Hepatocyte (in vitro differentiated cells): ENCODE measurements around the gene CROT. TPM values are rescaled to one million over a fixed set of nuclear protein-coding genes. Genes with fewer than 3 reads are reported as not detected.

Experiments used
- DNase-seq: peaks from one replicate; pipeline ENCODE4 v3.0.0-alpha.2; 2016; ENCODE audit warnings: low spot score
- H2AFZ ChIP-seq: fragments of 200-600 bp; sonication (generic); 2 replicates; pipeline ENCODE4 v1.6.0; 2016; ENCODE audit warnings: antibody characterized with exemption, mild to moderate bottlenecking
- H3K27ac ChIP-seq: fragments of 200-600 bp; sonication (generic); 2 replicates; pipeline ENCODE4 v1.5.1; 2016; ENCODE audit warnings: mild to moderate bottlenecking
- H3K27me3 ChIP-seq: fragments of 200-600 bp; sonication (generic); 2 replicates; pipeline ENCODE4 v1.6.1; 2016
- H3K36me3 ChIP-seq: fragments of 200-600 bp; sonication (generic); replicated peaks from 2 replicates; pipeline ENCODE4 v1.5.1; 2016; ENCODE audit warnings: low read depth; ENCODE audit not compliant: insufficient read depth
- H3K4me1 ChIP-seq: fragments of 200-600 bp; sonication (generic); 2 replicates; pipeline ENCODE4 v1.5.1; 2016; ENCODE audit warnings: mild to moderate bottlenecking, moderate library complexity; ENCODE audit not compliant: insufficient read depth
- H3K4me2 ChIP-seq: fragments of 200-600 bp; sonication (generic); 2 replicates; pipeline ENCODE4 v1.6.0; 2016
- H3K4me3 ChIP-seq: fragments of 200-600 bp; sonication (generic); 2 replicates; pipeline ENCODE4 v1.5.1; 2016; ENCODE audit warnings: mild to moderate bottlenecking
- H3K79me2 ChIP-seq: fragments of 200-600 bp; sonication (generic); 2 replicates; pipeline ENCODE4 v1.6.0; 2017; ENCODE audit warnings: mild to moderate bottlenecking
- H3K9me2 ChIP-seq: fragments of 200-600 bp; sonication (generic); replicated peaks from 2 replicates; pipeline ENCODE4 v1.6.0; 2017; ENCODE audit warnings: mild to moderate bottlenecking; ENCODE audit not compliant: insufficient read depth
- H3K9me3 ChIP-seq: fragments of 200-600 bp; sonication (generic); 2 replicates; pipeline ENCODE4 v1.5.1; 2016; ENCODE audit warnings: low read depth, mild to moderate bottlenecking
- H4K20me1 ChIP-seq: fragments of 200-600 bp; sonication (generic); 2 replicates; pipeline ENCODE4 v1.6.0; 2016; ENCODE audit warnings: mild to moderate bottlenecking; ENCODE audit not compliant: insufficient read depth, poor library complexity, severe bottlenecking
- EZH2 ChIP-seq: fragments of 200-600 bp; sonication (generic); IDR thresholded peaks from 2 replicates; pipeline ENCODE4 v1.6.1; 2016; ENCODE audit warnings: antibody characterized with exemption, mild to moderate bottlenecking, borderline replicate concordance
- EZH2phosphoT487 ChIP-seq: fragments of 200-600 bp; sonication (generic); IDR thresholded peaks from one replicate; pipeline ENCODE4 v1.6.1; 2018; ENCODE audit warnings: antibody characterized with exemption, mild to moderate bottlenecking, low read depth, moderate library complexity; ENCODE audit not compliant: unreplicated experiment, severe bottlenecking
- WGBS: methylation state at CpG from one replicate; pipeline ENCODE4 v1.1.6; 2016; ENCODE audit warnings: low lambda C conversion rate; ENCODE audit errors: missing lambda C conversion rate; 5-methylcytosine and 5-hydroxymethylcytosine counted together
- polyA plus RNA-seq: library from polyadenylated mRNA; unstranded; fragments of >200 nt; fragmentation: Nextera tagmentation; extraction: Ambion mirVana; gene quantifications from 2 replicates; pipeline ENCODE4 v1.2.1, GENCODE V29; 2016
- total RNA-seq: library from RNA; depleted of rRNA; stranded (reverse); fragments of >200 nt; gene quantifications from 2 replicates; pipeline ENCODE4 v1.2.3, GENCODE V29; 2014
- TF ChIP-seq, protein P1 (sequence below): fragments of 200-600 bp; sonication (generic); IDR thresholded peaks from 2 replicates; pipeline ENCODE4 v1.5.1; 2016; ENCODE audit warnings: antibody characterized with exemption, mild to moderate bottlenecking; ENCODE audit not compliant: poor library complexity

CROT gene
- total and polyA plus RNA-seq, 2 experiments from 2014 or later: 25.7 to 57.4 TPM

DNA sequence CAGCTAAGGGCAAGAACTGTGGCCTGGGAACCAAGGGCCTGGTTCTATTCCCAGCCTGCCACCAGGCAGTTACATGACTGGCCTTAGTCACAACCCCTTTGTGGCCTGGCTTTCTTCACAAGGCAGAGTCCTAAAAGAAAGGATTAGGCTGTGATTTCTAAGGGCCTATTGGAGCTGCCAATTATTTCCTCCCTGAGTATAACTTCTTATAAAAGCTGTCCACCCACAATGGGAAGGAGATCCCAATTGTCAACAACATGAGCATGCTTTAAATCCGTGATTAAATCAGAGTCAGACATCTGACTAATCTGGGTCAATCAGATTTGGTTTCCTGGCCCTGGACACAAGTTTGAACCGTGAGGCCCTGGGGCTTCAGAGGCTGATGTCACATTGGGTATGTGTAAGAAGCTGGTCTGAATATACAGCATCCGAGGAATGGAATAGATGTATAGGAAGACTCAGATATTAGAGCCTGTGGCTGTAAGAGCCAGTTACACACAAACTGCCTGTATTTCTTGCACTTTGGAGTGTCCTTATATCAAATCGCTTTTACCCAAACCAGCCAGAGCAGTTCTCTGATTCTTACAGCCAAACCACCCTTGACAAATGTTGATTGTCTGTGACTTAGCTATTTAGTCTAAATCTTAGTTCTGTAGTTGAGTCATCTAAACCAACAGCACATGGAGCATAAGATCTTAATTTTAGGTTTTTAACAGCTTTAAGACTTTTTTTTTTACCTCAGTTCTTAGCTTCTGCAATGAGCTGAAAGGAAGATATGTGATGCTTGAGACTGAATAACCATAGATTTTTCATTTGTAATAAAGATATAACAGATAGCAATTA is 68.7 kb downstream of the CROT start:
- Histone ChIP-seq H2AFZ (no peak overlapping the region), H3K4me1 (peaks cover 29% of the 10 kb centered on the region), H3K9me2 (no peaks in the 10 kb centered on the region), H3K9me3 (no peaks in the 10 kb centered on the region), H3K27me3 (no peaks in the 10 kb centered on the region), H3K4me2 (no peak overlapping the region), H3K79me2 (no peaks in the 10 kb centered on the region), H3K27ac (peak overlapping the region; percentile 74), H3K4me3 (no peak overlapping the region), H4K20me1 (no peaks in the 10 kb centered on the region), H3K36me3 (no peaks in the 10 kb centered on the region)
- TF ChIP-seq EZH2phosphoT487 (no peak), EZH2 (no peak)
- TF ChIP-seq, protein P1, sequence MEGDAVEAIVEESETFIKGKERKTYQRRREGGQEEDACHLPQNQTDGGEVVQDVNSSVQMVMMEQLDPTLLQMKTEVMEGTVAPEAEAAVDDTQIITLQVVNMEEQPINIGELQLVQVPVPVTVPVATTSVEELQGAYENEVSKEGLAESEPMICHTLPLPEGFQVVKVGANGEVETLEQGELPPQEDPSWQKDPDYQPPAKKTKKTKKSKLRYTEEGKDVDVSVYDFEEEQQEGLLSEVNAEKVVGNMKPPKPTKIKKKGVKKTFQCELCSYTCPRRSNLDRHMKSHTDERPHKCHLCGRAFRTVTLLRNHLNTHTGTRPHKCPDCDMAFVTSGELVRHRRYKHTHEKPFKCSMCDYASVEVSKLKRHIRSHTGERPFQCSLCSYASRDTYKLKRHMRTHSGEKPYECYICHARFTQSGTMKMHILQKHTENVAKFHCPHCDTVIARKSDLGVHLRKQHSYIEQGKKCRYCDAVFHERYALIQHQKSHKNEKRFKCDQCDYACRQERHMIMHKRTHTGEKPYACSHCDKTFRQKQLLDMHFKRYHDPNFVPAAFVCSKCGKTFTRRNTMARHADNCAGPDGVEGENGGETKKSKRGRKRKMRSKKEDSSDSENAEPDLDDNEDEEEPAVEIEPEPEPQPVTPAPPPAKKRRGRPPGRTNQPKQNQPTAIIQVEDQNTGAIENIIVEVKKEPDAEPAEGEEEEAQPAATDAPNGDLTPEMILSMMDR: no peak
- 57% methylated on average over 4 of the region's 4 CpGs for WGBS
- peak; percentile 15 for DNase-seq

DNA sequence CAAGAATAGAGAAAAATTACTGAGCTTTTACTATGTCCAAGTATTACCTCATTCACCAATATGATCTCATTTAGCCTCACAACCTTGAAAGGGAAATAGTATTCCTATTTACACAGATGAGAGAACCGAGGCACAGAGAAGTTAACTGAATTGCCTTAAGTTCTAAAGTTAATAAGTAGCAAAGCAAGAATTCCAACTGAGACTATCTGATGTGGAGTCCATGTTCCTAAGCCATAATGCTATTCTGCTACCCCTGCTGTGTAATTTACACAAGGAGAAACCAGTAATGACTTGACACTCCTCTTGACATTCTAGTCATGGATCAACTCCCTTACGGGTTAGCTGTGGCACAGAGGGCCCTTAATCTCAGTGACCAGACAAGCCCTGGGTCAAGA is 69.3 kb downstream of the CROT start:
- peak; percentile 41 for DNase-seq
- H3K4me2 ChIP-seq: no peak overlapping the region
- H3K4me1 ChIP-seq: peaks cover 29% of the 10 kb centered on the region
- H2AFZ ChIP-seq: no peak overlapping the region
- H3K79me2 ChIP-seq: no peaks in the 10 kb centered on the region
- H3K9me2 ChIP-seq: no peaks in the 10 kb centered on the region
- H3K27ac ChIP-seq: peak overlapping the region; percentile 74
- no peaks in the 10 kb centered on the region for H4K20me1 ChIP-seq
- no peaks in the 10 kb centered on the region for H3K36me3 ChIP-seq
- H3K9me3 ChIP-seq: no peaks in the 10 kb centered on the region
- no peak overlapping the region for H3K4me3 ChIP-seq
- TF ChIP-seq EZH2phosphoT487 (no peak), EZH2 (no peak)
- TF ChIP-seq, protein P1: no peak
- no peaks in the 10 kb centered on the region for H3K27me3 ChIP-seq
- WGBS: 51% methylated on average over 2 of the region's 2 CpGs

DNA sequence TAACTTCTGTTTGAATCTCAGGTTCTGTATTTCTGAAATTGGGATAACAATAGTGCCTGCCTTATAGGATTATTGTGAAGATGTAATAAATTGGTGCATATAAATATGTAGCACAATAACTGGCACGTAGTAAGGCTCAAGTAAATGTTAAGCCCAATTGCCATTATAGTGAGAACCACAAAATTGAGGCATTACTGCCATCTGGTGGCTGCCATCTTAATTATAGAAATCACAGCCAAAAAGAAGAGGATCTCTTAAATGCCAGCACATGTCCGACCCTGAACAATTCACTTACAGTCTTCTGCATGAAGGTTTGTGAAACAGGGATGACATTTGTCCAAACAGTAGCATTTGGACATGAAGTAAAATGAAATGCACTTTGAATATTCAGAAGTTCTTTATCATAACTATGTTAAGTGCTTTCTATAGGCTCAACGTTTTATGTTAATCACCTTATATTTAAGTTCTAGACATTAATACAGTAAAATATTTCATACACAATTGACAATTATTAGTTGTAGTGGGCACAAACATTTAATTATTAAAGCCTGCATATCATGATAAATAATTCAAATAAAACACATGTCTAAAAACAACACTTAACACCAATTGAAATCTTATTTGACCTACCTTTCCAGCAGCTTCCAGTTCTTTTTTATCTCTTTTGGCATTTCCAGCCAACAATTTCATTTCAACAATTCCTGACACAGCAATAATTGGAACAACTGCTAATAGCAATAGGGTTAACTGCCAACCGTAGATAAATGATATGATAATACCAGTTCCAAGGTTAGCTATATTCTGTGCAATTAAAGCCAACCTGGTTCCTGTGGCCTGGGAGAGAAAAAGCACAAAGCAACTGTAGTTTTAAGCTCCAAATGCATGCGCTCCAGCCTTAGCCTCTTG is 71.5 kb downstream of the CROT start:
- Histone ChIP-seq H3K27ac (no peak overlapping the region), H3K4me1 (peaks cover 29% of the 10 kb centered on the region), H3K9me3 (no peaks in the 10 kb centered on the region), H3K27me3 (no peaks in the 10 kb centered on the region), H3K4me2 (no peak overlapping the region), H3K9me2 (no peaks in the 10 kb centered on the region), H2AFZ (no peak overlapping the region), H3K4me3 (no peak overlapping the region), H3K79me2 (no peaks in the 10 kb centered on the region), H4K20me1 (no peaks in the 10 kb centered on the region), H3K36me3 (no peaks in the 10 kb centered on the region)
- 62% methylated on average over 5 of the region's 5 CpGs for WGBS
- DNase-seq: peak; percentile 76
- TF ChIP-seq EZH2 (no peak), EZH2phosphoT487 (no peak)
- TF ChIP-seq, protein P1: peak; percentile 78
